Keratinocyte (primary cell): Measurements from ENCODE around the gene MEX3C. TPM values are rescaled to one million over a fixed set of nuclear protein-coding genes. Genes with fewer than 3 reads are reported as not detected.

Experiments used
- DNase-seq: peaks from one replicate; pipeline ENCODE4 v3.0.0-alpha.2; 2011; ENCODE audit warnings: low read depth, missing footprints, low spot score
- FAIRE-seq: peaks from 2 replicates; lab custom pipeline; 2011; peaks lifted over from hg19 to GRCh38; lab: Jason Lieb, UNC
- H2AFZ ChIP-seq: 2 replicates; pipeline ENCODE4 v1.6.0; 2012; ENCODE audit warnings: low read length, control low read depth, inconsistent platforms; ENCODE audit not compliant: control insufficient read depth
- H3K27ac ChIP-seq: 2 replicates; pipeline ENCODE4 v1.5.1; 2011; ENCODE audit warnings: low read length; ENCODE audit not compliant: control insufficient read depth, insufficient read depth
- H3K27me3 ChIP-seq: 3 replicates; pipeline ENCODE4 v1.6.0; 2011; ENCODE audit warnings: low read length; ENCODE audit not compliant: control insufficient read depth, insufficient read depth; ENCODE audit errors: extremely low read depth
- H3K36me3 ChIP-seq, 2 experiments: 2 replicates in 1 of 2; 3 replicates in 1 of 2; pipeline ENCODE4 v1.5.1; 2011; ENCODE audit warnings: low read length in 2 of 2, mild to moderate bottlenecking in 1 of 2; ENCODE audit not compliant: control insufficient read depth in 2 of 2, insufficient read depth in 2 of 2; ENCODE audit errors: extremely low read depth in 1 of 2
- H3K4me1 ChIP-seq: 3 replicates; pipeline ENCODE4 v1.5.1; 2011; ENCODE audit warnings: low read length; ENCODE audit not compliant: control insufficient read depth, insufficient read depth; ENCODE audit errors: extremely low read depth
- H3K4me2 ChIP-seq: 3 replicates; pipeline ENCODE4 v1.6.0; 2011; ENCODE audit warnings: low read depth, low read length; ENCODE audit not compliant: control insufficient read depth, insufficient read depth; ENCODE audit errors: extremely low read depth
- H3K4me3 ChIP-seq, 3 experiments: fragments of 200-600 bp in 1 of 3; sonication (generic) in 1 of 3; 2 replicates in 2 of 3; 3 replicates in 1 of 3; pipeline ENCODE4 v1.5.1; 2011 to 2016; ENCODE audit warnings: low read length in 3 of 3, mild to moderate bottlenecking in 3 of 3, control low read depth in 2 of 3, inconsistent platforms in 1 of 3, low read depth in 1 of 3, mixed read lengths in 1 of 3, mixed run types in 1 of 3, moderate library complexity in 1 of 3; ENCODE audit not compliant: control insufficient read depth in 2 of 3, insufficient read depth in 2 of 3; ENCODE audit errors: extremely low read depth in 1 of 3
- H3K79me2 ChIP-seq: 2 replicates; pipeline ENCODE4 v1.6.0; 2012; ENCODE audit warnings: low read length; ENCODE audit not compliant: control insufficient read depth, insufficient read depth
- H3K9ac ChIP-seq: 3 replicates; pipeline ENCODE4 v1.6.0; 2011; ENCODE audit warnings: low read length; ENCODE audit not compliant: control insufficient read depth, insufficient read depth; ENCODE audit errors: extremely low read depth
- H3K9me1 ChIP-seq: 3 replicates; pipeline ENCODE4 v1.6.0; 2011; ENCODE audit warnings: low read length; ENCODE audit not compliant: control insufficient read depth, insufficient read depth; ENCODE audit errors: extremely low read depth
- H3K9me3 ChIP-seq: 2 replicates; pipeline ENCODE4 v1.5.1; 2012; ENCODE audit warnings: low read depth, low read length; ENCODE audit not compliant: control insufficient read depth
- H4K20me1 ChIP-seq: 3 replicates; pipeline ENCODE4 v1.6.0; 2011; ENCODE audit warnings: low read length; ENCODE audit not compliant: control insufficient read depth, insufficient read depth; ENCODE audit errors: extremely low read depth
- EZH2 ChIP-seq: IDR thresholded peaks from one replicate; pipeline ENCODE4 v1.6.1; 2012; ENCODE audit warnings: inconsistent platforms, mild to moderate bottlenecking, low read length, moderate library complexity
- dilution Hi-C: fragments of 300-500 bp; cut with MboI; formaldehyde crosslinking; loops from one replicate; pipeline ENCODE4 v1.7.0; 2020; ENCODE audit warnings: low sequenced_read_pairs; ENCODE audit not compliant: extremely low pct_ligation_motif_present
- polyA plus RNA-seq, 5 experiments: library from polyadenylated mRNA; depleted of rRNA in 3 of 5; stranded (reverse) in 3 of 5; stranded (forward) in 1 of 5; unstranded in 1 of 5; fragments of >200 nt; gene quantifications; 1 replicate in 1 of 5; 2 replicates in 3 of 5; 3 replicates in 1 of 5; pipeline versions ENCODE4 v1.2.1 to v1.2.3, GENCODE V29; 2011 to 2012; ENCODE audit warnings: missing spikeins in 2 of 5, low read depth in 1 of 5, low replicate concordance in 1 of 5
- TF ChIP-seq, protein P1 (sequence below), 3 experiments: IDR thresholded peaks in 1 of 3; conservative IDR thresholded peaks in 1 of 3; optimal IDR thresholded peaks in 1 of 3; 2 replicates in 2 of 3; 3 replicates in 1 of 3; pipeline versions ENCODE3 to v1.5.1; 2011; ENCODE audit warnings: low read length in 3 of 3, mild to moderate bottlenecking in 3 of 3, moderate library complexity in 2 of 3, control low read depth in 1 of 3, inconsistent platforms in 1 of 3; ENCODE audit not compliant: insufficient read depth in 2 of 3; ENCODE audit errors: extremely low read depth in 1 of 3

The MEX3C gene
- polyA plus RNA-seq, 1 donor (not counting 4 experiments of a cell fraction or from before 2014, with no cell fraction given) = 75.1 TPM

DNA sequence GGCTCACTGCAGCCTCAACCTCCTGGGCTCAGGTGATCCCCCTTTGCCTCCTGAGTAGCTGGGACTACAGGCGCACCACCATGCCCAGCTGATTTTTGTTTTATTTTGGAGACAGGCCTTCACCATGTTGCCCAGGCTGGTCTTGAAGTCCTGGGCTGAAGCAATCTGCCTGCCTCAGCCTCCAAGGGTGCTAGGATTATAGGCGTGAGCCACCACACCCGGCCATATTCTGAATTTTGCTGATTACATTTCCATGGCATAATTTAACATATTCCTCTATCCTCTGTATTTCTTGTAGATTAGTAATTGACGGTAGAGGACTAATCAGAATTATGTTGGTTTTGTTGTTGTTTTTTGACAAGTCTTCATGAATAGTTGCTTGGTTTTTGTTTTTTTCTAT is 50.6 kb downstream of the MEX3C start:
- Histone ChIP-seq H3K4me2 (no peak overlapping the region), H4K20me1 (no peaks in the 10 kb centered on the region), H3K4me1 (peaks cover 7% of the 10 kb centered on the region), H3K36me3 (no peaks in the 10 kb centered on the region), H3K4me3 (no peak overlapping the region), H3K9me3 (no peaks in the 10 kb centered on the region), H3K9me1 (no peaks in the 10 kb centered on the region), H3K27ac (no peak overlapping the region), H3K9ac (no peak overlapping the region), H3K27me3 (no peaks in the 10 kb centered on the region), H2AFZ (no peak overlapping the region), H3K79me2 (no peaks in the 10 kb centered on the region)
- TF ChIP-seq EZH2 = no peak
- TF ChIP-seq, protein P1, sequence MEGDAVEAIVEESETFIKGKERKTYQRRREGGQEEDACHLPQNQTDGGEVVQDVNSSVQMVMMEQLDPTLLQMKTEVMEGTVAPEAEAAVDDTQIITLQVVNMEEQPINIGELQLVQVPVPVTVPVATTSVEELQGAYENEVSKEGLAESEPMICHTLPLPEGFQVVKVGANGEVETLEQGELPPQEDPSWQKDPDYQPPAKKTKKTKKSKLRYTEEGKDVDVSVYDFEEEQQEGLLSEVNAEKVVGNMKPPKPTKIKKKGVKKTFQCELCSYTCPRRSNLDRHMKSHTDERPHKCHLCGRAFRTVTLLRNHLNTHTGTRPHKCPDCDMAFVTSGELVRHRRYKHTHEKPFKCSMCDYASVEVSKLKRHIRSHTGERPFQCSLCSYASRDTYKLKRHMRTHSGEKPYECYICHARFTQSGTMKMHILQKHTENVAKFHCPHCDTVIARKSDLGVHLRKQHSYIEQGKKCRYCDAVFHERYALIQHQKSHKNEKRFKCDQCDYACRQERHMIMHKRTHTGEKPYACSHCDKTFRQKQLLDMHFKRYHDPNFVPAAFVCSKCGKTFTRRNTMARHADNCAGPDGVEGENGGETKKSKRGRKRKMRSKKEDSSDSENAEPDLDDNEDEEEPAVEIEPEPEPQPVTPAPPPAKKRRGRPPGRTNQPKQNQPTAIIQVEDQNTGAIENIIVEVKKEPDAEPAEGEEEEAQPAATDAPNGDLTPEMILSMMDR (optimal IDR thresholded peaks at IDR 0.05 in 1 of 3, IDR thresholded peaks at IDR 0.05 in 1 of 3, conservative IDR thresholded peaks at IDR 0.05 in 1 of 3; ENCODE audit: extremely low read depth in 1 of 3, insufficient read depth in 2 of 3, low read length in 3 of 3) = no peak
- dilution Hi-C loops = no loop called here
- no peak for DNase-seq
- no peak for FAIRE-seq

DNA sequence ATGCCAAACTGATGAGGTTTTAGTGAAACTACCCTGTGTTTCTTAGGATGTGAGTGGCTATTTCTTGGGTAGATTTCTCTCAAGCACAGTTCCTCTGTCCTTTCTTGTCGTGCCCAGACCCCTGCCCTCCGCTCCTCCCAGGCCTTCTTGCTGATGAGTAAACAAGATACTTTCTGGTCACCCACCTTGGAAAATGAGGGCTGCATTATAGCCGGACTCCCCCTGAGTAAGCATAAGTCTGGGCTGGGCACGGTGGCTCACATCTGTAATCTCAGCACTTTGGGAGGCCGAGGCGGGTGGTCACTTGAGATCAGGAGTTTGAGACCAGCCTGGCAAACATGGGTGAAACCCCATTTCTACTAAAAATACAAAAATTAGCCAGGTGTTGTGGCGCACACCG is 58.5 kb downstream of the MEX3C start:
- no peak for DNase-seq
- no peaks in the 10 kb centered on the region for H3K36me3 ChIP-seq
- no peaks in the 10 kb centered on the region for H3K27me3 ChIP-seq
- FAIRE-seq = no peak
- H3K4me3 ChIP-seq = no peak overlapping the region
- H3K4me1 ChIP-seq = peaks cover 39% of the 10 kb centered on the region
- no peak overlapping the region for H3K27ac ChIP-seq
- H3K9me1 ChIP-seq = no peaks in the 10 kb centered on the region
- H2AFZ ChIP-seq = no peak overlapping the region
- no peaks in the 10 kb centered on the region for H3K9me3 ChIP-seq
- no peak overlapping the region for H3K9ac ChIP-seq
- H3K4me2 ChIP-seq = no peak overlapping the region
- TF ChIP-seq, protein P1 (optimal IDR thresholded peaks at IDR 0.05 in 1 of 3, IDR thresholded peaks at IDR 0.05 in 1 of 3, conservative IDR thresholded peaks at IDR 0.05 in 1 of 3; ENCODE audit: extremely low read depth in 1 of 3, insufficient read depth in 2 of 3, low read length in 3 of 3) = no peak
- TF ChIP-seq EZH2 = no peak
- H4K20me1 ChIP-seq = no peaks in the 10 kb centered on the region
- H3K79me2 ChIP-seq = no peaks in the 10 kb centered on the region
- dilution Hi-C loops = no loop called here
